Muscle layer of colon (tissue), 2 donors: Measurements from ENCODE around the gene LPA.
"Not testable (repeated sequence)": the region's sequence is repeated elsewhere in the genome, so short reads cannot be mapped to it uniquely, and the experiment has no call there.

ENCODE experiments used
- H3K27ac ChIP-seq: one replicate; pipeline ENCODE4 v1.7.0; 2013; ENCODE audit warnings: low read depth, mild to moderate bottlenecking, low read length, moderate library complexity
- H3K27me3 ChIP-seq, 2 donors: one replicate each; pipeline ENCODE4 v1.7.0; 2013; ENCODE audit warnings: low read length in 2 of 2, mild to moderate bottlenecking in 2 of 2; ENCODE audit not compliant: insufficient read depth in 2 of 2, control insufficient read depth in 1 of 2
- H3K36me3 ChIP-seq: one replicate; pipeline ENCODE4 v1.7.0; 2013; ENCODE audit warnings: mild to moderate bottlenecking, low read length; ENCODE audit not compliant: insufficient read depth
- H3K4me1 ChIP-seq: one replicate; pipeline ENCODE4 v1.7.0; 2013; ENCODE audit warnings: mild to moderate bottlenecking, low read length; ENCODE audit not compliant: insufficient read depth
- H3K4me3 ChIP-seq, 2 donors: one replicate each; pipeline ENCODE4 v1.7.0; 2013; ENCODE audit warnings: low read length in 2 of 2, low read depth in 1 of 2, mild to moderate bottlenecking in 1 of 2, moderate library complexity in 1 of 2
- H3K9ac ChIP-seq: one replicate; pipeline ENCODE4 v1.7.0; 2013; ENCODE audit warnings: low read length
- H3K9me3 ChIP-seq: one replicate; pipeline ENCODE4 v1.7.0; 2013; ENCODE audit warnings: mild to moderate bottlenecking, low read length
- donor health status: abdominal sarcoma.
- donor health status: Adenocarcinoma of cecum.

Gene LPA

DNA sequence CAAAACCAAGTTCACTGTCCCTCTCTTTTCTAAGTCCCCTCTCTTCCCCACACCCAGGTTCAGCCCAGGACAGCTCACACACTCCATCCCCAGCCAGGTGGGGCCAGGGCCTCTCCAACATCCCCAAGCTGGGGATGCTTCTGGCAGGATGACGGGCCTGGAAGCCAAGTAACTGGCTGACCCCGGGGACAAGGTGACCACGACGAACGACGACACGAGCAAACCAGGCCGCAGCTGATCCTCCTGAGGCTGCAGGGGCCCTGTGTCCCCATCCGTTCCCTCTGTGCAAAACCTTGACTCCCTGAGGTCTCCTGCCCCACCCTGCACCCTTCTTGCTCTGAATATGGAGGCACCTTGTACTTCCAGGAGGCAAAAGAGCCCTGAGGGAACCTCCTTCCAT lies 26.4 kb upstream of the LPA start:
- no peaks in the 10 kb centered on the region for H3K4me1 ChIP-seq

DNA sequence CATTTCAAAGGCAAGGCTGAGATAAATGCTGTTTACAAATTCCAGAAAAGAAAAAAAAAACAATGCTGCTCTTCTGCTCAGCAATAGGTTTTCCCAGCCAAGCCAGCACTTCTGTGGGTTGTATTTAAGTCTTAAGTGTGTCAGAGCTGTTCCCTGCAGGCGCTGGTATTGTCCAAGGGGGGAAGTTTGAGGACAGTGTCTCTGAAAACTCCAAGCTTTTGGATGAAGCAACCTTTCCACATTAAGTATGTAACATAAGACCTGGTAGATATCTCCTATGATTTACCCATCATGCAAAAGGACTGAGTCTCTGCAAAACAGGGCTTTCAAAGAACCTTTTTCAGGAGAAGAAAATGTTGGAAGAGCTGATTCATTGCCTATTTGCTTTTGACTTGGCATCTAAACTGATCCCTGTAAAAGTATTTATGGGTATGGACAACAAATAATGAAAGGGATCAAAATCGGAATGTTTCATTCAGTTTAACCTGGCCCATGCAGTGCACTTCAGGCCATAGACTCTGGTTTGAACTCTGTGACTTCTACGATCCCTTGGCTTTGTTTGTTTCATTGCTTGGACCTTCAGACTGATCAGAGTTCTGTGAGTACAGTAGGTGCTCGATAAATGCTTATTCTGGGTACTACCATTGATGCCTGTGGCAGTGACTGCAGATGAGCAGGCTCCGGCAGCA lies 21.8 kb upstream of the LPA start:
- no peaks in the 10 kb centered on the region for H3K36me3 ChIP-seq
- no peak overlapping the region for H3K27ac ChIP-seq
- H3K27me3 ChIP-seq = no peaks in the 10 kb centered on the region

More for the DNA sequence above, 26.4 kb upstream of the LPA start:
- Histone ChIP-seq H3K9me3 (no peaks in the 10 kb centered on the region), H3K36me3 (no peaks in the 10 kb centered on the region), H3K27ac (no peak overlapping the region), H3K27me3 (no peaks in the 10 kb centered on the region), H3K4me3 (no peak overlapping the region), H3K9ac (no peak overlapping the region)

DNA sequence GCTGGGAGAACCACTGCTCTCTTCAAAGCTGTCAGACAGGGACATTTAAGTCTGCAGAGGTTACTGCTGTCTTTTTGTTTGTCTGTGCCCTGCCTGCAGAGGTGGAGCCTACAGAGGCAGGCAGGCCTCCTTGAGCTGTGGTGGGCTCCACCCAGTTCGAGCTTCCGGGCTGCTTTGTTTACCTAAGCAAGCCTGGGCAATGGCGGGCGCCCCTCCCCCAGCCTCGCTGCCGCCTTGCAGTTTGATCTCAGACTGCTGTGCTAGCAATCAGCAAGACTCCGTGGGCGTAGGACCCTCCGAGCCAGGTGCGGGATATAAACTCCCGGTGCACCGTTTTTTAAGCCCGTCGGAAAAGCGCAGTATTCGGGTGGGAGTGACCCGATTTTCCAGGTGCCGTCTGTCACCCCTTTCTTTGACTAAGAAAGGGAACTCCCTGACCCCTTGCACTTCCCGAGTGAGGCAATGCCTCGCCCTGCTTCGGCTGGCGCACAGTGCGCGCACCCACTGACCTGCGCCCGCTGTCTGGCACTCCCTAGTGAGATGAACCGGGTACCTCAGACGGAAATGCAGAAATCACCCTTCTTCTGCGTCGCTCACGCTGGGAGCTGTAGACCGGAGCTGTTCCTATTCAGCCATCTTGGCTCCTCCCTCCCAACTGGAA lies 21.2 kb upstream of the LPA start:
- H3K36me3 ChIP-seq, H3K9ac ChIP-seq, H3K4me1 ChIP-seq, H3K27ac ChIP-seq, H3K9me3 ChIP-seq, H3K27me3 ChIP-seq, H3K4me3 ChIP-seq: not testable (repeated sequence)

More for the DNA sequence above, 21.8 kb upstream of the LPA start:
- Histone ChIP-seq H3K4me1 (no peaks in the 10 kb centered on the region), H3K9ac (no peak overlapping the region), H3K4me3 (no peak overlapping the region), H3K9me3 (no peaks in the 10 kb centered on the region)

DNA sequence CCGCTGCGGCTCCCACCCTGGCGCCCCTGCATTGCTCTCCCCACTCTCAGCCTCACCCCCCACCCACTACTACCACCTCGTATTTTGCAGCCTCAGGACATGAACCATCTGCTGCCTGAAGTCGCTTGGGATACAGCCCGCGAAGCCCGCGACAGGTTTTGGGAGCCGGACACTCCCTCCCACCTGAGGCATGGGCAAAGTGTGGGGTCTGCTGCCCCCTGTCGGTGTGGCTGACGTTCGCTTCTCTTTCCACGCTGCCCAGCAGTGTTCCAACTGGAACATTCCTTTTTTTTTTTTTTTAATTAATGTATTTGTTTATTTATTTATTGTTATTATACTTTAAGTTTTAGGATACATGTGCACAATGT lies 15.3 kb upstream of the LPA start:
- H3K27me3 ChIP-seq = no peaks in the 10 kb centered on the region
- H3K27ac ChIP-seq = no peak overlapping the region
- no peak overlapping the region for H3K9ac ChIP-seq
- H3K4me1 ChIP-seq = no peaks in the 10 kb centered on the region
- no peak overlapping the region for H3K4me3 ChIP-seq
- H3K9me3 ChIP-seq = no peaks in the 10 kb centered on the region
- H3K36me3 ChIP-seq = no peaks in the 10 kb centered on the region

DNA sequence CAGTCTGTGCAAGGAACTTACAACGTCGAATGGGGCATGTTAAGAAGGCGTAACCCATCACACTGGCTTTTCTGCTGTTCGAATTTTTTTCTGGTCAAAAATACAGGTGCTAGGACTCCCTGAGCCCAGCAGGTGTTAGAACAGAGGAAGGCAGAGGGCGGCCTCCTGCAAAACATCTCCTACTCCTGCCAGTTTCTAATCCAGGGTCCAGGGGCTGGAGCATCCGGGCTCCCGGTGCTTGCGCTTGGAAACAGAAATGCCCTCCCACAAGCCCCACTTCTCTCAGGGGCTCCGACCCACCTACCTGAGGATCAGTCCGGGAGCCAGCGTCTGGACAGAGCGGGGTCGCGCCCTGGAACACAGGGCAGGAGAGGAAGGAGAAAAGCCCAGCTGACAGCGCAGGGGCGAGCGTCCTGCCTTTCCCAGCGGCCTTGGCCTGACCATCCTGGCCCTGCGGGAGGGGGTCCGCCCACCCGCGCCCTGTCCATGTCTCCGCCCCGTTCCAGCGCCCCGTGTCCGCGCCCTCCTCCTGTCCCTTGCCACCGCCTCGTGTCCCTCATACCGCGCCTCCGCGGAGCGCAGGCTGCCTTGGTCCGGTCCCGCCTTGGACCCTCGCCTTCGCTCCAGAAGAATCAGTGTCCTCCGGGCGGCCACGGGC lies 14.8 kb upstream of the LPA start:
- Histone ChIP-seq H3K36me3 (no peaks in the 10 kb centered on the region), H3K9ac (no peak overlapping the region), H3K4me1 (no peaks in the 10 kb centered on the region), H3K27ac (no peak overlapping the region), H3K27me3 (no peaks in the 10 kb centered on the region), H3K9me3 (no peaks in the 10 kb centered on the region), H3K4me3 (no peak overlapping the region)

DNA sequence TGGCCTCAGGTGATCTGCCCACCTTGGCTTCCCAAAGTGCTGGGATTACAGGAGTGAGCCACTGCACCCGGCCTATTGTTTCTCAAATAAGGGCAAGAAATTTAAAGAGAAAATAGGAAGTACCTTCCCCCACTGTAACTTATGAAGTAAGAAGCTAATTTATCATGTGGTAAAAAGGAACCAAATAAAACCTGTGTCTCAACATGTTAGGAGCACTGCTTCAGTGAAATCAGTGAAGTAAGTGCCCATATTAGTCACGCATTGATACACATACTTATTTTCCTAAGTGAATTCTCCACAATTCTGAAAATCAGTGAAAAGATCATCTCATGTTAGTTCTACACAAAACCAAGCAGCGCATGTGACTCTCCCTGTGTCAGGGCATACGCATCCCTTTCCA lies 14.2 kb upstream of the LPA start:
- Histone ChIP-seq H3K4me3 (no peak overlapping the region), H3K27ac (no peak overlapping the region), H3K27me3 (no peaks in the 10 kb centered on the region), H3K4me1 (no peaks in the 10 kb centered on the region), H3K36me3 (no peaks in the 10 kb centered on the region), H3K9me3 (no peaks in the 10 kb centered on the region), H3K9ac (no peak overlapping the region)

DNA sequence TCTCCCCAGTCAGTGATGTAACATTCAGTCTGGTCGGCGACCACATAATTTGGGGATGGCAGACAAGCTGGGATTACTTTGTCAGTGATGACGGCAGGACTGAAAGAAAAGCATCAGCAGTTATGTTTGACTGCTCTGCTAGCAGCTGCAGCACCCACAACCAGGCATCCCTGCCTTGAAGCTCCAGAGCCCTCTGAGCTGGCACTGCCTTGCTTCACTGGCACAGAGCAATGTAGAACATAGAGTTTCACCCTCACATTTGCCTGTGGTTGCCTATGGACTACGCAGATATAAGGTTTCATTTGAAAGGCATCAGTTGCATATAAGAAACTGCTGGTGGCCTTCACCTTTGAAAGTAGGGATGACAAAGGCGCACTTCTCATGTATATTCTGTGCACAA lies 12.3 kb upstream of the LPA start:
- H3K4me3 ChIP-seq = not testable (repeated sequence)

DNA sequence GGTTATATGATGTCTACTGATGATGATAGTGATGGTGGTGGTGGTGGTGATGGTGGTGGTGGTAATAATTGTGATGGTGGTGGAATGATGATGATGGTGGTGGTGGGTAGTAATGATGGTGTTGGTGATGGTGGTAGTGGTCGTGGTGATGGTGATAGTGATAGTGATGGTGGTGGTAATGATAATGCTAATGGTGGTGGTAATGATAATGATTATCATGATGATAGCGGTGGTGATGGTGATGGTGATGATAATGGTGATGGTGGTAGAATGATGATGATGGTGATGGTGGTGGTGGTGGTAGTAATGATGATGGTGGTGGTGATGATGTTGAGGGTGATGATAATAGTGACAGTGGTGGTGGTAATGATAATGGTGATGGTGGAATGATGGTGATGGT lies 4.5 kb upstream of the LPA start:
- H3K4me3 ChIP-seq = no peak overlapping the region
- no peak overlapping the region for H3K9ac ChIP-seq
- H3K27me3 ChIP-seq = no peaks in the 10 kb centered on the region
- no peaks in the 10 kb centered on the region for H3K36me3 ChIP-seq
- H3K9me3 ChIP-seq = no peaks in the 10 kb centered on the region
- no peak overlapping the region for H3K27ac ChIP-seq
- no peaks in the 10 kb centered on the region for H3K4me1 ChIP-seq

More for the DNA sequence above, 12.3 kb upstream of the LPA start:
- not testable (repeated sequence) for H3K27me3 ChIP-seq, H3K27ac ChIP-seq, H3K9me3 ChIP-seq, H3K36me3 ChIP-seq, H3K4me1 ChIP-seq, H3K9ac ChIP-seq

DNA sequence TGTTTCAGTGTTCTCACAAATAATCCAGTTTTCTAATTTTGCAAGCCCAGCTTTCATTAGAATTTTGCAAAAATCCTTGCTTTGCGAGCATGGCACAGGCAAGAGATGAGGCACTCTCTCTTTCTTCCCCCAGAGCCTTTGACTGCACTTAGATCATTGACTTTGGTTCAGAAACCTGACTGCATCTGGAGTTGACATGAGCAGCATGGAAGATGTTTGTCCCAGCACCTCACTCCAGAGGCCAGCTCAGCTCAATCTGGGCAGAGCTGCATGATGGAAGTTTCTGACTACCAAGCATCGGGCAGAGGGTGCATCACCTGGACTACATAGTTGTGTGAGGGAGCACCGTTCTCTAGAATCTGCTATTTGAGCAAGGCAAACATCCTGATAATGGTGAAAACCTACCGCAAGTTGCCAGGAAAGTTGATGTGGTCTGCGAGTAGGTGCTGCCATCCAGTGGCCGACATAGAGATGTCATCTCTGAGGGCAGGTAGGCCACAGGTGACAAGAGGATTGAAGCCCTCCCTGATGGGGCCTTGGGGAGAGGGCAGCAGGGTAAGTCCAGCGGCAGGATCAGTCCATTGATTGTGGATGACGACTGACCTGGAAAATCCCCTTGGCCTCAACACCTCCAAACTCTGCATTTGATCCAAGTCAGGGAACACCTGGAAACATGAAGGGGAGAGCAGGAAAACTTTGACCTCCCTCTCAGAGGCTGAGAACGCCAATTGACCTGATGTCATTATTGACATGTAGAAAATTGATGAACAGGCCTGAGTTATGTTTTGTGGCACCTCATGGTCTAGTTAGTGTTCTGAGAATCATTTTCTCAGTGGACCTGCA lies 3.8 kb upstream of the LPA start:
- Histone ChIP-seq H3K9ac (no peak overlapping the region), H3K4me3 (no peak overlapping the region), H3K4me1 (no peaks in the 10 kb centered on the region), H3K27ac (no peak overlapping the region), H3K36me3 (no peaks in the 10 kb centered on the region), H3K9me3 (no peaks in the 10 kb centered on the region), H3K27me3 (no peaks in the 10 kb centered on the region)

DNA sequence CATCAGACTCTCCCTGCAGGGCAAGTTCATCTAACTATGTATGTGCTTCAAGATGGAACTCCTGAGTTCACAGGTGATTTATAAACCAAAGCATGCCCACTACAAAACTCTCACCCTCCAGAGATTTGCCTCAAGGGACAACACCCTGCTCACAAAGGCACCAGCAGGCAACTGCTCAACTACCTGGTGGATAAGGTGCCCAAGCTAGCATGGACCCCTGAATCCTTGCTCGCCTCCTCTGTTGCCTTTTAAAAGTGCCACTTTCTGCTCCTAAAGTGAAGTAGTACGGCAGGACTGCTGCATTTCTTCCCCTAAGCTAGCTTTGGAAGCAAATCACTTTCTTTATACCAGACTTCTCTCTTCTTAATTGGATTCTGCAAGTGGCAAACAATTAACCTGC lies 1.2 kb downstream of the LPA start:
- no peaks in the 10 kb centered on the region for H3K4me1 ChIP-seq
- H3K27ac ChIP-seq = no peak overlapping the region
- no peak overlapping the region for H3K4me3 ChIP-seq
- H3K27me3 ChIP-seq = no peaks in the 10 kb centered on the region
- no peak overlapping the region for H3K9ac ChIP-seq
- no peaks in the 10 kb centered on the region for H3K36me3 ChIP-seq
- no peaks in the 10 kb centered on the region for H3K9me3 ChIP-seq

DNA sequence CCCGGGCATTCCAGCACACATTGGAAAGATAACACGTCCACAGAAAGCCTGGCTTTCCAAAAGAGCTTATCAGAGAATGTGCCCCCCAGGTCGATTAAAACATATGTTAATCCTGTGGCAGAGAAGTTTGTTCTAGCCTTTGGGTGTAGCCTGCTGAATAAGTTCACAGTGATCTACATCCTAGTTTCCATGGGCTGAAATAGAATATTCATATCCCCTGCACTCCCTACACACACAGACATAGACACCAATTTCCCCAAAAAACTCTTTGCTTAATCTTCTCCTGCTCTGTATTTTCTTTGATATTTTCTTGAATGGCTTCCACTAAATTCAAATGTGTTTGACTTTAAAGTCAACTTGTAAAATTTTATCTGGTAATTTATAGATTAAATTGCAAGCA lies 1.6 kb downstream of the LPA start:
- Histone ChIP-seq H3K4me1 (no peaks in the 10 kb centered on the region), H3K4me3 (no peak overlapping the region), H3K27ac (no peak overlapping the region)

More for the DNA sequence above, 1.6 kb downstream of the LPA start:
- no peak overlapping the region for H3K9ac ChIP-seq
- H3K9me3 ChIP-seq = no peaks in the 10 kb centered on the region
- H3K36me3 ChIP-seq = no peaks in the 10 kb centered on the region
- no peaks in the 10 kb centered on the region for H3K27me3 ChIP-seq
